Stimulated activated CD8-positive, alpha-beta memory T cell treated with anti-CD3 and anti-CD28 coated beads, Interleukin-7, amount 100 ng/mL, for 4 hours (primary cell): ENCODE results near the gene BDKRB1.

Source experiments
- DNase-seq, 2 donors: peaks; one replicate each; pipeline ENCODE4 v3.0.0-alpha.2; 2020; ENCODE audit warnings: low read depth in 2 of 2

The BDKRB1 gene

GRCh38 chr14:96255501-96256366 is at the start of gene BDKRB1:
Gene BDKRB1, plus strand, starts transcription at chr14:96256210. Its CDS starts 7,473 bp downstream, at chr14:96263683.
- no peak for DNase-seq

- DNase-seq = no peak
These were observed 49.5 kb upstream of the BDKRB1 start for GRCh38 chr14:96206461-96206860.

GRCh38 chr14:96207686-96208085 is 48.3 kb upstream of the BDKRB1 start:
- DNase-seq = no peak

GRCh38 chr14:96208739-96209138 is 47.3 kb upstream of the BDKRB1 start:
- no peak for DNase-seq

- no peak for DNase-seq
These were observed 43.9 kb upstream of the BDKRB1 start for GRCh38 chr14:96212140-96212539.

DNA sequence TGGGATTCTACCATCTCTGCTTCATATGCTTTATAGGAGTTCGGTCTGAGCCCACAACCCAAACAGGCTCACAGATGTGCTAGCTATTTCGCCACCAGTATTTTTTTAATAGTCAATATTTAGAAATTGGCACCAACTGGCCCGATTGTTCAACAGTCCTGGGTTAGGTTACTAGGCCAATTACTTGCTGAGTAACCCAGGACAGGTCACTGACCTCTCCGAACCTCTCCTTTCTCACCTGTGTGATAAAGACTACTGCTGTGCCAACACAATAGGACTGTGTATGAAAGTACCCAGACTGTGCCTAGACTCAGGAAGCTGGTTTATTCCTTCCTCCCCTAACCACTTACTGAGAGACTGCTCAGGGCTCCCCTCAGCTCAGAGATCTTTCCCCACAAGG is 43.1 kb upstream of the BDKRB1 start:
- DNase-seq = no peak

GRCh38 chr14:96213871-96214465 is 42.0 kb upstream of the BDKRB1 start:
- no peak for DNase-seq

- no peak for DNase-seq
These were observed 41.2 kb upstream of the BDKRB1 start for GRCh38 chr14:96214793-96215192.

DNA sequence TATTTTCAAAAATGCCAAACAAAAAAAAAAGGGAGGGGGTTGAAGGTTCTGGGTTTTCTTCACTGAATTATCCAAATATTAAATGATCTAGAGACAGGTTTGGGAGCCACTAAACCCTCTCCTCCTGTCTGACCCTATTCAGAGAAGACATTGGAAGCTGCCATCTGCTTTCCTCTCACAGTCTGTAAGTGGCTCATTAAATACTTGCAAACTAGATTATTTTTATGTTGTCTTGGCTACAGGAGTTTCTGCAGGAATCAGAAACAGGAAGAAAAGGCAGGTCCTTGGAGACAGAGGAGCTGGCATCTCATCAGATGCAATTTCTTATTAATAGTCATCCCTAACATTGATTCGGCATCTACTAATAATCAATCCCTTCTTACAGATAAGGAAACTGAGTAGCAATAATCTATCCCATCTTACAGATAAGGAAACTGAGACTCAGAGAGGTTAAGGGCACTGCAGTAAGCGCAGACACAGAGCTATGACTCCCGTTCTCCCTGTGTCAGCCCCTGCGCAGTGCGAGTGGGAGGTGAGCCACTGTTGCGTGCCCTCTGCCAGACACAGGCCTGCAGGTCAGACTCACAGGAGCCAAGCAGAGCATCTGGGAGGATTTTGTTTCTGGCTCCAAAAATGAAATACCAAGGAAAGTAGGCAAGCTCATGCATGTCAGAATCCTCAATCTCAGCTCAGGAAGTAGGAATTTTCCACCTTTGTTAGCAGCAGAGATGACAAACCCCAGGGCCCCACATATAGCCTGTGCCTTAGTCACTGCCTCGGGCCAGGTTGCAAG is 40.4 kb upstream of the BDKRB1 start:
- DNase-seq = no peak

- no peak for DNase-seq
These were observed 39.4 kb upstream of the BDKRB1 start for GRCh38 chr14:96216627-96217026.

- no peak for DNase-seq
These were observed 38.6 kb upstream of the BDKRB1 start for GRCh38 chr14:96217376-96217913.

DNA sequence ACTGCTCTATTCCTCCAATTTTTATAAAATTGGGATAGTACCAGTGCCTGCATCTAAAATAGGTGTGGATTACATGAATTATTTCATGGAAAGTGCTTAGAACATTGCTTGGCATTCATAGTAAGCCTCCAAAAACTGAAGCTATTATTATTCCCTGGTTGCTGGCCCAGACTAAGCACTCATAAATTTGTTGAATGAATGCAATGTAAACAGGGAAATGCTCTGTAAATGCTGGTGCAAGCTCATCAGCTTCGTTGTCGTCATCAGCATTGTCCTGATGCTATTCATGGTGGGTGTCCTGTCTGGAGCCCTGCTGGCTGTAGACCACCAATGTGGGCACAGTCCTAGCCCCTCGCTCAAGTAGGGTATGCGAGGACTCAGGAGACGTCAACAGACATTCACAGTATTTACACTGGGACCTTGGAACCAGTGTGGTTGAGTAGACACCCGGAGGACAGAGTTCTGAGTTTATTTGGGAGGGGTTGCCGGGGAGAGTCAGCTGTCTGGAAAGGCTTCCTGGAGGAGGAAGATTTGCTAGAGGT is 34.8 kb upstream of the BDKRB1 start:
- no peak for DNase-seq

DNA sequence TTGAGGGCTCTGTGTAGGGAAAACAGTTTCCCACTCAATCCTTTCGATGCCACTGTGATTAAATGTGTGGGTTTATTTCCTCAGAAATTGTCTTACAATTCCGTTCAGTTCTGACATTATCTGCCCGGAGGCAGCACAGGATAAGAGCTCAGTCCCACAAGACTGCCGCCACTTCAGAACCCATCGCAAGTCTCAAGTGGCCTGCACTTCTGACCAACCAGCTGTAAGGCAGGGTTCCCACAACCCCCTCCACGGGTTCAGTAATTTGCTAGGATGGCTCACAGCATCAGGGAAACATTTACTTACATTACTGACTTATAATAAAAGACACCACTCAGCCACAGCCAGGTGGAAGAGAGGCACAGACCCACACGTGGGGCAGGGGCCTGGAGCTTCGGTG is 34.2 kb upstream of the BDKRB1 start:
- DNase-seq = no peak

- no peak for DNase-seq
These were observed 31.4 kb upstream of the BDKRB1 start for GRCh38 chr14:96224480-96225096.

DNA sequence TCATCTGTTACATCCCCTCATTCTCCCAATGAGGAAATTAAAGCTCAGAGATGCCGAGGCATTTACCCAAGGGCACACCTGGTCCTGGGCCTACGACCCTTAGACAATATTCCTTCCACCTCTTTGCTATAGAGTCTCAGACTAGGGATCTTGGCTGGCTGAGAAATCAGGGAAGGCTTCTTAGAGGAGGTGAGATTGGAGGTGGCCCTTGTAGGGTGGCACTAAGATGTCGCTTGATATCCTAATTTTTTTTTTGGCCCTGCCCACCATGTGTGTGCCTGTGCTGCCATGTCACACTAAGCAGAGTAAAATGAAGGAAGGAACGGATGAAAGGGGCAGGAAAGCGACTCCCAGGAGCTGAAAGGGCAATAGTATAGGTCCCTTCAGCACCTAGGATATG is 30.8 kb upstream of the BDKRB1 start:
- DNase-seq = no peak

DNA sequence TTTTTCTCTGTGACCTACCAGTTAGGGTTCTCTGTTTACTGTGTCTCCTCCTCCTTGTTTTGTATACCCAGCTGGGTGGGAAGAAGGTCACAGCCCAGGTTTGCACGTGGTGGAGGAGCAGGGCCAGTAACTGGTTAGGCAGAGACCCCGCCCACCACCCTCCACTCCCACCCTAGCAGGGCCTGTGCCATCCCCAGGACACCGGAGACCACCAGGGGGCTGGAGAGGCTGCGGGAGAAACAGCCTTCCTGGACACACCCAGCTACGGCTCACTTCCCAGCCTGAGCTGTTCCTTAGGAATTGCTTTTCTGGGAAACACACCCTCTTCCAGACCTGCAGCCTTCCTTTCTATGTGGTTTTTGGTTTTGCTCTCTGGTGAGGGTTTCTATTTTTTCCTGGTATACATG is 30.3 kb upstream of the BDKRB1 start:
- no peak for DNase-seq

DNA sequence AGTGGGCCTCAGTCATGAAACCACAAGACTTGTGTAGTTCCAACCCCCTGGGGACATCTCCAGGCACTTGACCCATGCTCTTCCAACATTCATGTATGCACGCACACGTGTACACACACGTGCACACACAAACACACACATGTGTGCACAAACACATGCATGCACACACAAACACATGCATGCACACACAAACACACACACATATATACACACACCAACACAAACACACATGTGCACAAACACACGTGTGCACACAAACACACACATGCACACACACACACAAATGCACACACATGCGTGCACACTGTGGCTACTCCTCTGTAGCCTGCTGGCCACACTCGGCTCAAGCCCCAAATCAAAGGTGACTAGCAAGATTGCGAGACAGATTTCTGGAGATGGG is 28.6 kb upstream of the BDKRB1 start:
- DNase-seq = no peak

DNA sequence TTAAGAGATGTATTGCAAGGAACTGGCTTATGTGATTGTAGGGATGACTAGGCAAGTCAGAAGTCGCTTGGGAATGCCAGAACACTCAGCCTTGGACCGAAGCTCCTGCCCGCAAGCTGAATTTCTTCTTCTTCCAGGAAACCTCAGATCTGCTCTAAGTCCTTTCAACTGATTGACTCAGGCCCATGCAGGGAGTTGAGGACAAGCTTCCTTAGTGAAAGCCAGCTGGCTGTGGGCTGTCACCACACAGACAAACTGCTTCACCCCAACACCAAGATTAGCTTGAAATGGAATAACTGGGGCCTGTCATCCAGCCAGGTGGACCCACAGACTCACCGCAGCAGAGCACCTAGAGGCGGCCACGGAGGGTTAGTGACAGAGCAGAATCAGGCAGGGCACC is 26.7 kb upstream of the BDKRB1 start:
- no peak for DNase-seq

GRCh38 chr14:96231056-96231455 is 25.0 kb upstream of the BDKRB1 start:
- no peak for DNase-seq

- no peak for DNase-seq
These were observed 24.4 kb upstream of the BDKRB1 start for GRCh38 chr14:96231526-96232130.

GRCh38 chr14:96232506-96232905 is 23.5 kb upstream of the BDKRB1 start:
- no peak for DNase-seq
